Smooth muscle cell (in vitro differentiated cells): Measurements from ENCODE around the gene SMARCA4. TPM values are rescaled to one million over a fixed set of nuclear protein-coding genes. Genes with fewer than 3 reads are reported as not detected.

Experiments
- DNase-seq: peaks from one replicate; lab custom pipeline; 2025; ENCODE audit not compliant: unreplicated experiment; lab: John Stamatoyannopoulos, UW
- H2AFZ ChIP-seq: fragments of 200-600 bp; sonication (generic); 2 replicates; pipeline ENCODE4 v1.6.0; 2016; ENCODE audit warnings: antibody characterized with exemption, low read depth, mild to moderate bottlenecking
- H3F3A ChIP-seq: fragments of 200-600 bp; sonication (generic); 2 replicates; pipeline ENCODE4 v1.6.0; 2017; ENCODE audit warnings: antibody characterized with exemption, low read depth
- H3K27ac ChIP-seq: fragments of 200-600 bp; sonication (generic); 2 replicates; pipeline ENCODE4 v1.5.1; 2016; ENCODE audit warnings: low read depth, mild to moderate bottlenecking
- H3K27me3 ChIP-seq: fragments of 200-600 bp; sonication (generic); 2 replicates; pipeline ENCODE4 v1.6.1; 2016; ENCODE audit warnings: low read depth, mild to moderate bottlenecking
- H3K36me3 ChIP-seq: fragments of 200-600 bp; sonication (generic); 2 replicates; pipeline ENCODE4 v1.5.1; 2016; ENCODE audit warnings: low read depth
- H3K4me1 ChIP-seq: fragments of 200-600 bp; sonication (generic); 2 replicates; pipeline ENCODE4 v1.5.1; 2016; ENCODE audit warnings: low read depth
- H3K4me2 ChIP-seq: fragments of 200-600 bp; sonication (generic); 2 replicates; pipeline ENCODE4 v1.6.0; 2016; ENCODE audit warnings: mild to moderate bottlenecking
- H3K4me3 ChIP-seq: fragments of 200-600 bp; sonication (generic); 2 replicates; pipeline ENCODE4 v1.5.1; 2016; ENCODE audit warnings: mild to moderate bottlenecking
- H3K79me2 ChIP-seq: fragments of 200-600 bp; sonication (generic); 2 replicates; pipeline ENCODE4 v1.6.0; 2016; ENCODE audit warnings: low read depth, mild to moderate bottlenecking
- H3K9ac ChIP-seq: fragments of 200-600 bp; sonication (generic); 2 replicates; pipeline ENCODE4 v1.6.0; 2016; ENCODE audit warnings: low read depth
- H3K9me3 ChIP-seq: fragments of 200-600 bp; sonication (generic); replicated peaks from 2 replicates; pipeline ENCODE4 v1.5.1; 2016; ENCODE audit warnings: low read depth
- H4K20me1 ChIP-seq: fragments of 200-600 bp; sonication (generic); 2 replicates; pipeline ENCODE4 v1.6.0; 2016; ENCODE audit warnings: low read depth
- WGBS: methylation state at CpG from one replicate; pipeline ENCODE4 v1.1.7; 2016; ENCODE audit warnings: low lambda C conversion rate; 5-methylcytosine and 5-hydroxymethylcytosine counted together
- polyA plus RNA-seq: library from polyadenylated mRNA; unstranded; fragments of >200 nt; fragmentation: Nextera tagmentation; extraction: Ambion mirVana; gene quantifications from 2 replicates; pipeline ENCODE4 v1.2.1, GENCODE V29; 2016
- total RNA-seq: library from RNA; depleted of rRNA; stranded (reverse); fragments of >200 nt; gene quantifications from 2 replicates; pipeline ENCODE4 v1.2.3, GENCODE V29; 2014
- TF ChIP-seq, protein P1 (sequence below): fragments of 200-600 bp; sonication (generic); IDR thresholded peaks from 2 replicates; pipeline ENCODE4 v1.5.1; 2017; ENCODE audit warnings: borderline replicate concordance, mild to moderate bottlenecking, antibody characterized with exemption; ENCODE audit not compliant: insufficient read depth, poor library complexity, severe bottlenecking

Gene SMARCA4
- total and polyA plus RNA-seq, 2 experiments from 2014 or later = 59.6 to 100 TPM

DNA sequence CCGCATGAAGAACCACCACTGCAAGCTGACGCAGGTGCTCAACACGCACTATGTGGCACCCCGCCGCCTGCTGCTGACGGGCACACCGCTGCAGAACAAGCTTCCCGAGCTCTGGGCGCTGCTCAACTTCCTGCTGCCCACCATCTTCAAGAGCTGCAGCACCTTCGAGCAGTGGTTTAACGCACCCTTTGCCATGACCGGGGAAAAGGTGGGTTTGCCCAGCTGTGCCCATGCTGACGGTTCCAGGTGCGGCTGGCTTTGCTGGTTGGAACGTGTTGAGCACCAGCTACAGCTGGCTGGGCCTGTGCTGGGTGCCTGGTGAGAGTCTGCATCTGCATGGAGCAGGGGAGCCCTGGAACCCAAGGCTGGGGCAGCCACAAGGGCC lies 60.9 kb downstream of the SMARCA4 start:
- 98% methylated on average over 15 of the region's 15 CpGs for WGBS
- H3K36me3 ChIP-seq = peaks cover 3% of the 10 kb centered on the region
- TF ChIP-seq, protein P1, sequence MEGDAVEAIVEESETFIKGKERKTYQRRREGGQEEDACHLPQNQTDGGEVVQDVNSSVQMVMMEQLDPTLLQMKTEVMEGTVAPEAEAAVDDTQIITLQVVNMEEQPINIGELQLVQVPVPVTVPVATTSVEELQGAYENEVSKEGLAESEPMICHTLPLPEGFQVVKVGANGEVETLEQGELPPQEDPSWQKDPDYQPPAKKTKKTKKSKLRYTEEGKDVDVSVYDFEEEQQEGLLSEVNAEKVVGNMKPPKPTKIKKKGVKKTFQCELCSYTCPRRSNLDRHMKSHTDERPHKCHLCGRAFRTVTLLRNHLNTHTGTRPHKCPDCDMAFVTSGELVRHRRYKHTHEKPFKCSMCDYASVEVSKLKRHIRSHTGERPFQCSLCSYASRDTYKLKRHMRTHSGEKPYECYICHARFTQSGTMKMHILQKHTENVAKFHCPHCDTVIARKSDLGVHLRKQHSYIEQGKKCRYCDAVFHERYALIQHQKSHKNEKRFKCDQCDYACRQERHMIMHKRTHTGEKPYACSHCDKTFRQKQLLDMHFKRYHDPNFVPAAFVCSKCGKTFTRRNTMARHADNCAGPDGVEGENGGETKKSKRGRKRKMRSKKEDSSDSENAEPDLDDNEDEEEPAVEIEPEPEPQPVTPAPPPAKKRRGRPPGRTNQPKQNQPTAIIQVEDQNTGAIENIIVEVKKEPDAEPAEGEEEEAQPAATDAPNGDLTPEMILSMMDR = no peak

DNA sequence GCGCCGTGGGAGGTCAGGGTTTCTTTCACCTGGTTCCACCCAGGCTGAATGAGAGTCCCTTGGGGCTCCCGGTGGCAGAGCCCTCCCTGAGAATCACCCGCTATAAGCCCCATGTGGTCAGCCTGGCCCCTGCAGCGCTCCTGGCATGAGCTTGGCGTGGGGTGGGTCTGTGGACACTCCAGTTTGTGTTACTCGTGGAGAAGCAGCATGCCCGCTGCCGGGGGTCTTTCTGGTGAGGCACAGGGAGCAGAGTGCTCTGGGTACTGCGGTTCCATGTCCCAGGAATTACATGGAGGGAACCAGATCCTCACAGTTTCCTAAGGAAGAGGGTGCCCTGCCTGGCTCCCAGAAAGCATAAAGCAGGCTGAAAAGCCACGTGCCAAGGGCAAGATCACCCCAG lies 62.2 kb downstream of the SMARCA4 start:
- no peak for DNase-seq
- no peaks in the 10 kb centered on the region for H3K4me1 ChIP-seq
- peaks cover 23% of the 10 kb centered on the region for H4K20me1 ChIP-seq
- 92% methylated on average over 11 of the region's 11 CpGs for WGBS
- H3K36me3 ChIP-seq = peaks cover 3% of the 10 kb centered on the region
- TF ChIP-seq, protein P1 = no peak
- H3K79me2 ChIP-seq = no peaks in the 10 kb centered on the region
- no peak overlapping the region for H3K4me3 ChIP-seq
- H3F3A ChIP-seq = no peaks in the 10 kb centered on the region
- H3K9me3 ChIP-seq = no peaks in the 10 kb centered on the region
- no peak overlapping the region for H3K9ac ChIP-seq
- H3K27me3 ChIP-seq = no peaks in the 10 kb centered on the region
- H2AFZ ChIP-seq = no peak overlapping the region
- no peak overlapping the region for H3K27ac ChIP-seq
- no peak overlapping the region for H3K4me2 ChIP-seq

More for the DNA sequence above, 60.9 kb downstream of the SMARCA4 start:
- H4K20me1 ChIP-seq = peaks cover 23% of the 10 kb centered on the region
- H3K4me2 ChIP-seq = no peak overlapping the region
- no peaks in the 10 kb centered on the region for H3K79me2 ChIP-seq
- no peak overlapping the region for H3K9ac ChIP-seq
- no peaks in the 10 kb centered on the region for H3F3A ChIP-seq
- H3K27me3 ChIP-seq = no peaks in the 10 kb centered on the region
- no peaks in the 10 kb centered on the region for H3K9me3 ChIP-seq
- H3K27ac ChIP-seq = no peak overlapping the region
- H2AFZ ChIP-seq = no peak overlapping the region
- DNase-seq = no peak
- H3K4me3 ChIP-seq = no peak overlapping the region
- H3K4me1 ChIP-seq = no peaks in the 10 kb centered on the region

DNA sequence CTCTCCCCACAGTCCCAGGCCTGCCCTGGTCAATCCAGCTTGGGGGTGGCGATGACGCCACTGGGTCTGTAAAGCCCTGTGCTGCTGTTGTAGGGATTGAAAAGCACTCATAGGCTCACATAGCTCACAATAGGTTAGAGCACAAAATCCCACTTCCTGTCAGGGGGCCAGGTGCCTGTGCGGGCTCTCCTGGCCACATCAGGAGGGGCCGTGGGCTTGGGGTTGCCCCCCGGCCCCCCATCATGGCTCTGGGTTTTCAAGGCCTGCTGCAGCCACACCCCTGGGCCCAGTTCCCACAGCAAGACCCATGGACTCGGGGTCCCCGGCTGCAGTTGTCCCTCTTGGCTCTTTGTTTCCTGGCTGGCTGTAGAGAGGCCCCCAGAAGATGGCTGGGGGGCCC lies 62.9 kb downstream of the SMARCA4 start:
- H3K36me3 ChIP-seq = peaks cover 3% of the 10 kb centered on the region
- H3F3A ChIP-seq = no peaks in the 10 kb centered on the region
- H2AFZ ChIP-seq = no peak overlapping the region
- 96% methylated on average over 7 of the region's 7 CpGs for WGBS
- no peak overlapping the region for H3K4me2 ChIP-seq
- peaks cover 17% of the 10 kb centered on the region for H4K20me1 ChIP-seq
- no peaks in the 10 kb centered on the region for H3K4me1 ChIP-seq
- no peak overlapping the region for H3K9ac ChIP-seq
- TF ChIP-seq, protein P1 = no peak
- no peak for DNase-seq
- no peak overlapping the region for H3K4me3 ChIP-seq
- H3K27me3 ChIP-seq = no peaks in the 10 kb centered on the region
- no peaks in the 10 kb centered on the region for H3K9me3 ChIP-seq
- no peak overlapping the region for H3K27ac ChIP-seq
- no peaks in the 10 kb centered on the region for H3K79me2 ChIP-seq

DNA sequence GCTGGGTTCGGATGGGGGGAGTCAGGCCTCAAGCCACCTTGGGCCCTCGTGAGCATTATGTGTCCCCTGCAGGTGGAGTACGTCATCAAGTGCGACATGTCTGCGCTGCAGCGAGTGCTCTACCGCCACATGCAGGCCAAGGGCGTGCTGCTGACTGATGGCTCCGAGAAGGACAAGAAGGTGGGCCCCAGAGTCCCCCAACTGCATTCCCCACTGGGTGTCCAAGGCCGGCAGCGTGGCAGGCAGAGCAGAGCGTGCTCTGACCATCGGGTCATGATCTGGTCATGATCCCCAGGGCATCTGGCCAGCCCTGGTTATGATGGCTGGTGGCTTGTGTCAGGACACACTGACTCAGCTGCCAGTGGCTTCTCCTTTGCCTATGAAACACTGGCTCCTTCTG lies 63.4 kb downstream of the SMARCA4 start:
- H3K79me2 ChIP-seq = no peaks in the 10 kb centered on the region
- H3K9me3 ChIP-seq = no peaks in the 10 kb centered on the region
- TF ChIP-seq, protein P1 = no peak
- no peak overlapping the region for H3K4me2 ChIP-seq
- no peaks in the 10 kb centered on the region for H3K27me3 ChIP-seq
- 86% methylated on average over 13 of the region's 13 CpGs for WGBS
- peaks cover 12% of the 10 kb centered on the region for H4K20me1 ChIP-seq
- DNase-seq = no peak
- no peaks in the 10 kb centered on the region for H3F3A ChIP-seq
- no peak overlapping the region for H3K4me3 ChIP-seq
- H2AFZ ChIP-seq = no peak overlapping the region
- H3K9ac ChIP-seq = no peak overlapping the region
- H3K27ac ChIP-seq = no peak overlapping the region
- H3K36me3 ChIP-seq = peaks cover 3% of the 10 kb centered on the region
- no peaks in the 10 kb centered on the region for H3K4me1 ChIP-seq
